Measurements from ENCODE around the gene SPRED2. TPM values are rescaled to one million over a fixed set of nuclear protein-coding genes. Genes with fewer than 3 reads are reported as not detected.

Gene SPRED2
- total and polyA plus RNA-seq, 4 donors: 6.7 to 7.5 (median 7.1) TPM

DNA sequence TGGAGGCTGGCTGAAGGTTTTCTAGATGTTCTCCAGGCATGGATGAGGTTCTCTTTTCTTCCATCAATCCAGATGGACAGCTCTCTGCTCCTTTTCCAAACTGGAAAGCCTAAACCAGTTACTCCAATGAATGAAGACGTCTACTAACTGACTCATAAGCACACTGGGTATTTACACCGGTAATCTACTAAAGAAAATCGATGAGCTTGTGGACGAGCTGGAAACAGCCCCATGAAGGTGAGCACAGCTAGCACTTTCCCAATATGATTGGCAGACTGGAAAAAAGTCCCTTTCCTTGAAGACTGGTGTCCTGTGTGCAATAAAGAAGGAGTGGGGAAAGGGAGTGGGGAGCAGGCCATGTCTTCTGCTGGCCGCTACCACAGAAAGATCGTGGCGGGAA, 120.8 kb downstream of the SPRED2 start:
- Histone ChIP-seq H3K36me3 (ENCODE audit: control insufficient read depth in 4 of 4, insufficient read depth in 3 of 4, low read depth in 1 of 4, low read length in 3 of 4) (peaks cover 8 to 43% (median 29%) of the 10 kb centered on the region in 4 donors), H3K27ac (ENCODE audit: low read depth in 1 of 2, low read length in 2 of 2) (no peak overlapping the region), H3K4me1 (ENCODE audit: control insufficient read depth in 4 of 4, insufficient read depth in 4 of 4, low read length in 3 of 4) (peaks cover 0 to 5% (median 0%) of the 10 kb centered on the region in 4 donors), H3K9ac (ENCODE audit: low read depth in 1 of 2, low read length in 2 of 2) (no peak overlapping the region), H3K4me3 (ENCODE audit: low read depth in 1 of 3, low read length in 3 of 3) (no peak overlapping the region), H3K27me3 (ENCODE audit: control insufficient read depth in 4 of 4, insufficient read depth in 4 of 4, low read length in 3 of 4) (no peaks in the 10 kb centered on the region), H3K9me3 (ENCODE audit: control insufficient read depth in 4 of 4, low read length in 3 of 4) (no peaks in the 10 kb centered on the region)
- TF ChIP-seq SP1 (IDR thresholded peaks at IDR 0.05) (no peak), HNF4G (IDR thresholded peaks at IDR 0.05) (no peak), ZBTB33 (IDR thresholded peaks at IDR 0.05) (no peak), GABPA (IDR thresholded peaks at IDR 0.05 in 1 of 2, conservative IDR thresholded peaks at IDR 0.05 in 1 of 2) (no peak), REST (IDR thresholded peaks at IDR 0.05) (no peak), NR2F2 (IDR thresholded peaks at IDR 0.05) (no peak), EGR1 (IDR thresholded peaks at IDR 0.05; ENCODE audit: low read depth in 2 of 2) (no peak), FOXA2 (IDR thresholded peaks at IDR 0.05) (no peak), YY1 (IDR thresholded peaks at IDR 0.05) (no peak), JUND (IDR thresholded peaks at IDR 0.05) (no peak)
- 95% methylated on average over 7 of the region's 7 CpGs for WGBS
- no peak for DNase-seq (ENCODE audit: low spot score)

DNA sequence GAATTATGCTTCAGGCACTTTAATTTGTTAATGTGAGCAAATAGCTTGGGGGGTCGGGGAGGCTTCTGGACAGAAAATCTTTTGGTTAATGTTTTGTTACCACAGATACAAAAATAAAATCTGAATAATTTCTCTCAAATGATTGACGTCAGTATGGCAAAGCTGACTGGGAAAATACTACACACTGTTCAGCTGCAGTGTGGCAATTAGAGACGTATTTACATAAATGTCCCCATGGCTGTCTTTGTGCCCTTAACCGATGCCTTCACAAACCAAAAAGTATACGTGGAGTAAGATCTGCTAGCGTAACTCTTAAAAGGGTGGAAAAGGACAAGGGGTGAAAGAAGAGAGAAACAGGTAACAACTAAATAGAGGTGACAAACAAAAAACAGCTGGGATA, 121.3 kb downstream of the SPRED2 start:
- no peak for DNase-seq (ENCODE audit: low spot score)
- TF ChIP-seq EGR1 (IDR thresholded peaks at IDR 0.05; ENCODE audit: low read depth in 2 of 2) (no peak), FOXA2 (IDR thresholded peaks at IDR 0.05) (no peak), FOXA1 (IDR thresholded peaks at IDR 0.05) (no peak), JUND (IDR thresholded peaks at IDR 0.05) (no peak), NR2F2 (IDR thresholded peaks at IDR 0.05) (no peak), SP1 (IDR thresholded peaks at IDR 0.05) (no peak), REST (IDR thresholded peaks at IDR 0.05) (no peak), RAD21 (IDR thresholded peaks at IDR 0.05) (no peak), YY1 (IDR thresholded peaks at IDR 0.05) (no peak), ATF3 (IDR thresholded peaks at IDR 0.05) (no peak), CTCF (IDR thresholded peaks at IDR 0.05; ENCODE audit: low read depth, low read length, missing input control) (no peak), HNF4A (conservative IDR thresholded peaks at IDR 0.05) (no peak), TAF1 (conservative IDR thresholded peaks at IDR 0.05) (no peak), GABPA (IDR thresholded peaks at IDR 0.05 in 1 of 2, conservative IDR thresholded peaks at IDR 0.05 in 1 of 2) (no peak), ZBTB33 (IDR thresholded peaks at IDR 0.05) (no peak), RXRA (IDR thresholded peaks at IDR 0.05) (no peak), MAX (IDR thresholded peaks at IDR 0.05) (no peak), HNF4G (IDR thresholded peaks at IDR 0.05) (no peak)
- Histone ChIP-seq H3K36me3 (ENCODE audit: control insufficient read depth in 4 of 4, insufficient read depth in 3 of 4, low read depth in 1 of 4, low read length in 3 of 4) (peaks cover 8 to 39% (median 28%) of the 10 kb centered on the region in 4 donors), H3K9ac (ENCODE audit: low read depth in 1 of 2, low read length in 2 of 2) (no peak overlapping the region), H3K4me1 (ENCODE audit: control insufficient read depth in 4 of 4, insufficient read depth in 4 of 4, low read length in 3 of 4) (no peaks in the 10 kb centered on the region), H3K4me3 (ENCODE audit: low read depth in 1 of 3, low read length in 3 of 3) (no peak overlapping the region), H3K27me3 (ENCODE audit: control insufficient read depth in 4 of 4, insufficient read depth in 4 of 4, low read length in 3 of 4) (no peaks in the 10 kb centered on the region), H3K9me3 (ENCODE audit: control insufficient read depth in 4 of 4, low read length in 3 of 4) (no peaks in the 10 kb centered on the region), H3K27ac (ENCODE audit: low read depth in 1 of 2, low read length in 2 of 2) (no peak overlapping the region)
- 86% methylated on average over 6 of the region's 6 CpGs for WGBS
